K562 (cell line): Measurements from ENCODE around the gene HOXA10. TPM values are rescaled to one million over a fixed set of nuclear protein-coding genes. Genes with fewer than 3 reads are reported as not detected.

Experiments
- ATAC-seq: fragments of 200-7000 bp; cut with Tn5 transposase; 3 replicates; pipeline ENCODE4 v1.9.1; 2020; ENCODE audit warnings: moderate library complexity
- BruUV-seq: library from RNA; stranded (reverse); fragments of 400-500 nt; replicated peaks from 2 replicates; lab custom pipeline; 2021; lab: Mats Ljungman, UMichigan
- CTCF ChIA-PET: fragments of 300-600 bp; formaldehyde crosslinking; extraction: SDS; loops from one replicate; lab custom pipeline; 2021; ENCODE audit warnings: low intra/inter-chr PET ratio; lab: Yijun Ruan, JAX
- POLR2A ChIA-PET: fragments of 300-600, 350-650 bp; sonication (Branson Sonifier 250); formaldehyde crosslinking; extraction: SDS; loops from one replicate; lab custom pipeline; 2021; ENCODE audit warnings: antibody characterized with exemption, inconsistent platforms; lab: Yijun Ruan, JAX
- DNase-seq, 4 experiments: peaks; one replicate each; pipeline versions ENCODE4 v3.0.0 to v3.0.0-alpha.2; 2011 to 2018; ENCODE audit warnings: low spot score in 3 of 4, mixed read lengths in 3 of 4; ENCODE audit errors: extremely low read depth in 1 of 4
- FAIRE-seq: peaks from 2 replicates; lab custom pipeline; 2011; peaks lifted over from hg19 to GRCh38; lab: Jason Lieb, UNC
- H2AFZ ChIP-seq: 2 replicates; pipeline ENCODE4 v1.6.0; 2011; ENCODE audit warnings: low read depth, low read length, control low read depth, inconsistent platforms
- H3K27ac ChIP-seq: fragments of 200-600 bp; 3 replicates; pipeline ENCODE4 v1.8.0; 2011; ENCODE audit warnings: low read depth, mild to moderate bottlenecking, control low read depth, inconsistent platforms, low read length, moderate library complexity, mixed read lengths; ENCODE audit errors: extremely low read depth
- H3K27me3 ChIP-seq, 2 experiments: fragments of 300-600 bp in 1 of 2; 2 replicates in 1 of 2; 3 replicates in 1 of 2; pipeline versions ENCODE4 v1.6.0 to v1.8.0; 2011; ENCODE audit warnings: inconsistent platforms in 2 of 2, low read length in 2 of 2, mild to moderate bottlenecking in 1 of 2, mixed read lengths in 1 of 2, moderate library complexity in 1 of 2; ENCODE audit not compliant: control insufficient read depth in 2 of 2, insufficient read depth in 2 of 2
- H3K36me3 ChIP-seq: fragments of 300-600 bp; 3 replicates; pipeline ENCODE4 v1.8.0; 2011; ENCODE audit warnings: mild to moderate bottlenecking, low read length, inconsistent platforms; ENCODE audit not compliant: control insufficient read depth, insufficient read depth
- H3K4me1 ChIP-seq, 2 experiments: fragments of 200-600 bp in 1 of 2; replicated peaks in 1 of 2; 2 replicates in 1 of 2; 3 replicates in 1 of 2; pipeline versions ENCODE4 v1.5.1 to v1.8.0; 2011; ENCODE audit warnings: inconsistent platforms in 2 of 2, low read length in 2 of 2, mild to moderate bottlenecking in 1 of 2, mixed read lengths in 1 of 2, moderate library complexity in 1 of 2; ENCODE audit not compliant: control insufficient read depth in 2 of 2, insufficient read depth in 2 of 2
- H3K4me2 ChIP-seq: 2 replicates; pipeline ENCODE4 v1.6.1; 2011; ENCODE audit warnings: low read length, control low read depth, inconsistent platforms, mixed read lengths; ENCODE audit not compliant: insufficient read depth
- H3K4me3 ChIP-seq: fragments of 200-600 bp; sonication (generic), shearing (Covaris generic); 2 replicates; pipeline ENCODE4 v1.5.1; 2016; ENCODE audit warnings: control low read depth, inconsistent platforms
- H3K79me2 ChIP-seq: fragments of 200-600 bp; 3 replicates; pipeline ENCODE4 v1.8.0; 2011; ENCODE audit warnings: low read length, inconsistent platforms; ENCODE audit not compliant: control insufficient read depth, insufficient read depth
- H3K9ac ChIP-seq, 2 experiments: 2 replicates each; pipeline versions ENCODE4 v1.6.0 to v1.6.1; 2011; ENCODE audit warnings: low read depth in 2 of 2, low read length in 2 of 2, control low read depth in 1 of 2, inconsistent platforms in 1 of 2, mild to moderate bottlenecking in 1 of 2, mixed read lengths in 1 of 2; ENCODE audit not compliant: insufficient read depth in 1 of 2
- H3K9me1 ChIP-seq: one replicate; pipeline ENCODE4 v1.6.0; 2011; ENCODE audit warnings: inconsistent platforms, mild to moderate bottlenecking, low read length, moderate library complexity; ENCODE audit not compliant: control insufficient read depth, insufficient read depth
- H3K9me3 ChIP-seq: replicated peaks from 2 replicates; pipeline ENCODE4 v1.5.1; 2011; ENCODE audit warnings: low read depth, low read length, inconsistent platforms; ENCODE audit not compliant: control insufficient read depth, insufficient read depth
- H4K20me1 ChIP-seq: replicated peaks from 2 replicates; pipeline ENCODE4 v1.6.1; 2011; ENCODE audit warnings: low read length, inconsistent platforms, mixed read lengths; ENCODE audit not compliant: control insufficient read depth, insufficient read depth
- CBX2 ChIP-seq: fragments of 200-600 bp; sonication (generic); IDR thresholded peaks from one replicate; pipeline ENCODE4 v1.6.1; 2012; ENCODE audit warnings: mild to moderate bottlenecking, low read length, inconsistent platforms; ENCODE audit not compliant: insufficient read depth, poor library complexity, severe bottlenecking
- EGR1 ChIP-seq: fragments of 450-650 bp; conservative IDR thresholded peaks from 2 replicates; pipeline ENCODE4 v1.6.1; 2017; ENCODE audit warnings: mild to moderate bottlenecking
- ERF ChIP-seq: fragments of 450-650 bp; formaldehyde crosslinking; IDR thresholded peaks from 2 replicates; pipeline ENCODE4 v1.4.0; 2020; ENCODE audit warnings: mild to moderate bottlenecking, mixed read lengths
- FOXK2 ChIP-seq, 2 experiments: fragments of 450-650 bp; IDR thresholded peaks in 1 of 2; conservative IDR thresholded peaks in 1 of 2; 2 replicates each; pipeline ENCODE4 v1.6.1; 2016; ENCODE audit warnings: low read depth in 2 of 2, mild to moderate bottlenecking in 1 of 2
- NR1H2 ChIP-seq: sonication (generic); formaldehyde crosslinking; IDR thresholded peaks from 2 replicates; pipeline ENCODE4 v1.4.0; 2020; ENCODE audit warnings: mild to moderate bottlenecking, missing genetic modification reagents
- PHF20 ChIP-seq: fragments of 450-650 bp; IDR thresholded peaks from 2 replicates; pipeline ENCODE4 v1.6.1; 2018; ENCODE audit not compliant: partially characterized antibody
- TEAD1 ChIP-seq, 2 experiments: fragments of 450-650 bp in 1 of 2; sonication (generic) in 1 of 2; formaldehyde crosslinking; IDR thresholded peaks; 2 replicates each; pipeline versions ENCODE4 v1.4.0 to v1.8.0; 2020 to 2022; ENCODE audit warnings: mild to moderate bottlenecking in 2 of 2, missing genetic modification reagents in 1 of 2
- USF2 ChIP-seq: sonication (generic); formaldehyde crosslinking; IDR thresholded peaks from 2 replicates; pipeline ENCODE4 v1.5.0; 2020; ENCODE audit warnings: missing genetic modification reagents
- ZBTB1 ChIP-seq: sonication (generic); formaldehyde crosslinking; IDR thresholded peaks from 2 replicates; pipeline ENCODE4 v1.8.1; 2023; ENCODE audit warnings: missing genetic modification reagents, low read depth, mild to moderate bottlenecking, borderline replicate concordance
- ZNF146 ChIP-seq: IDR thresholded peaks from one replicate; pipeline ENCODE4 v1.6.1; 2018; ENCODE audit warnings: missing compliant biosample characterization; ENCODE audit not compliant: unreplicated experiment
- ZNF324 ChIP-seq: fragments of 250-450 bp; sonication (Bioruptor Pico); IDR thresholded peaks from 2 replicates; pipeline ENCODE4 v1.4.0; 2020; ENCODE audit warnings: mild to moderate bottlenecking
- WGBS: fragments of 100-300 bp; shearing (Covaris generic); methylation state at CpG from one replicate; pipeline ENCODE4 v1.1.6; 2016; ENCODE audit warnings: low coverage, mixed read lengths; ENCODE audit not compliant: insufficient coverage; ENCODE audit errors: missing lambda C conversion rate; 5-methylcytosine and 5-hydroxymethylcytosine counted together
- in situ Hi-C: fragments of 300-500 bp; cut with MboI; formaldehyde crosslinking; loops from 4 replicates; pipeline ENCODE4 v1.15.0; 2018; ENCODE audit warnings: inconsistent platforms, mixed read lengths
- intact Hi-C: fragments of 100-400 bp; cut with micrococcal nuclease; formaldehyde crosslinking; loops from 2 replicates; pipeline ENCODE4 v1.14.2; 2022
- polyA plus RNA-seq, 8 experiments: library from polyadenylated mRNA; depleted of rRNA in 4 of 8; stranded (reverse) in 5 of 8; unstranded in 3 of 8; fragments of >200 nt; fragmentation: Nextera tagmentation in 2 of 8; fragmentation: Illumina TruSeq in 1 of 8; extraction: Ambion mirVana in 2 of 8; extraction: Trizol in 1 of 8; gene quantifications; 2 replicates each; pipeline versions ENCODE4 v1.2.1 to v1.2.3, GENCODE V29; 2011 to 2014; ENCODE audit warnings: inconsistent platforms in 1 of 8, missing spikeins in 1 of 8
- total RNA-seq, 7 experiments: library from RNA; depleted of rRNA in 6 of 7; stranded (reverse); fragments of >200 nt in 6 of 7; fragmentation: Illumina TruSeq in 2 of 7; extraction: Trizol in 2 of 7; gene quantifications; 2 replicates each; pipeline versions ENCODE4 v1.2.1 to v1.2.3, GENCODE V29; 2011 to 2021; ENCODE audit warnings: low replicate concordance in 1 of 7
- TF ChIP-seq, protein P1 (sequence below): sonication (generic); formaldehyde crosslinking; IDR thresholded peaks from 2 replicates; pipeline ENCODE4 v1.8.1; 2023; ENCODE audit warnings: mild to moderate bottlenecking, missing genetic modification reagents

Gene HOXA10
- total and polyA plus RNA-seq, 9 of the 15 experiments (the other 6 are each of a cell fraction or from before 2014, with no cell fraction given) = not detected

GRCh38 chr7:27201580-27202017, 27.5 kb upstream of the HOXA10 start:
- Histone ChIP-seq H3K36me3 (no peaks in the 10 kb centered on the region), H2AFZ (no peak overlapping the region), H4K20me1 (0 out of 2 replicates have a peak, but pooled peaks cover 8% of the 10 kb centered on the region), H3K4me2 (no peak overlapping the region), H3K4me1 (peaks cover 0 to 17% of the 10 kb centered on the region in 2 experiments; a peak in 2 of 5 replicates), H3K27me3 (peaks cover 51 to 71% of the 10 kb centered on the region in 2 experiments), H3K9ac (no peak overlapping the region), H3K9me3 (no peaks in the 10 kb centered on the region), H3K9me1 (no peaks in the 10 kb centered on the region), H3K4me3 (no peak overlapping the region), H3K79me2 (no peaks in the 10 kb centered on the region), H3K27ac (no peak overlapping the region)
- 8% methylated on average over 4 of the region's 4 CpGs for WGBS
- no peak for DNase-seq
- BruUV-seq = no TSS peak
- no peak for FAIRE-seq
- CTCF ChIA-PET = no interaction called here
- in situ Hi-C loops (loop anchor here (5.0 to 10.0 kb wide), 4 partner anchors 373 to 816 kb away; no protein-coding TSS in a partner anchor), intact Hi-C loops (no loop called here)
- no peak for ATAC-seq
- POLR2A ChIA-PET = interaction anchor here (0.8 kb wide), 1 partner anchor 291 kb away, joined by 3 read pairs; no protein-coding TSS in a partner anchor
- TF ChIP-seq CBX2 = peak; percentile 4
- no peak for TF ChIP-seq PHF20

DNA sequence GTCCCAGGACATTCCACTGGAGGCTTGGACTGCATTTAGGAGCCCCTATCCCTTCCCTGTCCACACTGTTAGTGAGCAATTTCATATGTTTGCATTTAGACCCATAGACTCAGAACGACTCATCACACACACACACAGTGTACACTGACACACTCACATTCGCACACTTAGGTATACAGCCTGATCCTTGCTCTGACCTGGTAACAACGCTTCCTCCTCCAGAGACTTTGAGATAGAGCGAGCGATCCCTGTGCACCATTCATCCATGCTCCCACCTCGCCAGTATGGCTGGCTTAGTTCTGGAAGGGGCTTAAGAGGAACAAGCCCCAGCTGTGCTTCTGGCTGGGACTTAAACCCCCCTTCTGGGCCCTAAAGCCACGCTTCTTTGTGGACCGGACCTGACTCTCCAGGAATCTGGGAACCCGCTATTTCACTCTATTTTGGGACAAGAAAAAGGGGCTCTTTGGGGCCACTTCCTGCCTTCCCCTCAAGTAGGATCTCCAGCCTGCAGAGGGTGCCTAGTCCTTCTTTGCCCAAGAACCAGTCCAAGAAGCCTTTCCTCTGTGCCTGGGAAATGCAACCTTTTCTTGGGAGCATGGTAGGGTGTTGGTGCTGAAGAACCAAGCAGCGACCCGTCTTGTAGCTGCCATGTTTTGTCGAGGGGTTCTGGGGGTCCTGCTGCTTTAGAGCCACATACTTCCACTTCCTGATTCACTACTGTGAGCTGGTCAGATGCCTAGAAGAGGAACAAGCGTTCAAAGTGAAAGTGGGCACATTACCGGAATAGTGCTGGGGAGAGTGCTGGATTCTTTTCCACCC, 26.9 kb upstream of the HOXA10 start:
- H3K4me3 ChIP-seq = no peak overlapping the region
- ChIA-PET POLR2A (interaction anchor here (0.8 kb wide), 1 partner anchor 292 kb away, joined by 3 read pairs; no protein-coding TSS in a partner anchor), CTCF (no interaction called here)
- H3K36me3 ChIP-seq = no peaks in the 10 kb centered on the region
- H3K4me1 ChIP-seq = peaks cover 0 to 17% of the 10 kb centered on the region in 2 experiments; a peak in 2 of 5 replicates
- no peaks in the 10 kb centered on the region for H3K79me2 ChIP-seq
- H3K27me3 ChIP-seq = peaks cover 49 to 68% of the 10 kb centered on the region in 2 experiments
- FAIRE-seq (no peak), ATAC-seq (no peak), DNase-seq (no peak)
- H4K20me1 ChIP-seq = 0 out of 2 replicates have a peak, but pooled peaks cover 8% of the 10 kb centered on the region
- in situ Hi-C loops = loop anchor here (5.0 to 10.0 kb wide), 4 partner anchors 374 to 816 kb away; no protein-coding TSS in a partner anchor
- H3K4me2 ChIP-seq = no peak overlapping the region
- H2AFZ ChIP-seq = no peak overlapping the region
- intact Hi-C loops = no loop called here
- H3K9me3 ChIP-seq = no peaks in the 10 kb centered on the region
- no peaks in the 10 kb centered on the region for H3K9me1 ChIP-seq
- H3K9ac ChIP-seq = no peak overlapping the region
- 10% methylated on average over 14 of the region's 14 CpGs for WGBS
- H3K27ac ChIP-seq = no peak overlapping the region
- no TSS peak for BruUV-seq
- TF ChIP-seq EGR1 = no peak
- no peak for TF ChIP-seq TEAD1 (CRISPR knock-in tag; IDR thresholded peaks at IDR 0.05)
- TF ChIP-seq ERF = no peak
- TF ChIP-seq ZBTB1 (CRISPR knock-in tag) = no peak
- TF ChIP-seq, protein P1, sequence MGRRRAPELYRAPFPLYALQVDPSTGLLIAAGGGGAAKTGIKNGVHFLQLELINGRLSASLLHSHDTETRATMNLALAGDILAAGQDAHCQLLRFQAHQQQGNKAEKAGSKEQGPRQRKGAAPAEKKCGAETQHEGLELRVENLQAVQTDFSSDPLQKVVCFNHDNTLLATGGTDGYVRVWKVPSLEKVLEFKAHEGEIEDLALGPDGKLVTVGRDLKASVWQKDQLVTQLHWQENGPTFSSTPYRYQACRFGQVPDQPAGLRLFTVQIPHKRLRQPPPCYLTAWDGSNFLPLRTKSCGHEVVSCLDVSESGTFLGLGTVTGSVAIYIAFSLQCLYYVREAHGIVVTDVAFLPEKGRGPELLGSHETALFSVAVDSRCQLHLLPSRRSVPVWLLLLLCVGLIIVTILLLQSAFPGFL (CRISPR knock-in tag) = no peak
- no peak for TF ChIP-seq NR1H2 (CRISPR knock-in tag)
- no peak for TF ChIP-seq FOXK2 (conservative IDR thresholded peaks at IDR 0.05 in 1 of 2, IDR thresholded peaks at IDR 0.05 in 1 of 2; ENCODE audit: low read depth in 2 of 2)
- no peak for TF ChIP-seq ZNF146 (CRISPR knock-in tag)
- no peak for TF ChIP-seq USF2 (CRISPR knock-in tag)
- no peak for TF ChIP-seq ZNF324 (CRISPR knock-in tag)
